Erythroblast (primary cell): ENCODE measurements around the gene TRIM46.

ENCODE experiments used
- DNase-seq, 2 experiments: peaks; one replicate each; lab custom pipeline; 2025; lab: John Stamatoyannopoulos, UW
- GATA1 ChIP-seq: IDR thresholded peaks from 2 replicates; pipeline ENCODE4 v1.6.1; 2011; ENCODE audit warnings: low read depth, mild to moderate bottlenecking, control low read depth, low read length, moderate library complexity
- POLR2A ChIP-seq: IDR thresholded peaks from 2 replicates; pipeline ENCODE4 v1.6.1; 2011; ENCODE audit warnings: mild to moderate bottlenecking, low read length

Gene TRIM46

DNA sequence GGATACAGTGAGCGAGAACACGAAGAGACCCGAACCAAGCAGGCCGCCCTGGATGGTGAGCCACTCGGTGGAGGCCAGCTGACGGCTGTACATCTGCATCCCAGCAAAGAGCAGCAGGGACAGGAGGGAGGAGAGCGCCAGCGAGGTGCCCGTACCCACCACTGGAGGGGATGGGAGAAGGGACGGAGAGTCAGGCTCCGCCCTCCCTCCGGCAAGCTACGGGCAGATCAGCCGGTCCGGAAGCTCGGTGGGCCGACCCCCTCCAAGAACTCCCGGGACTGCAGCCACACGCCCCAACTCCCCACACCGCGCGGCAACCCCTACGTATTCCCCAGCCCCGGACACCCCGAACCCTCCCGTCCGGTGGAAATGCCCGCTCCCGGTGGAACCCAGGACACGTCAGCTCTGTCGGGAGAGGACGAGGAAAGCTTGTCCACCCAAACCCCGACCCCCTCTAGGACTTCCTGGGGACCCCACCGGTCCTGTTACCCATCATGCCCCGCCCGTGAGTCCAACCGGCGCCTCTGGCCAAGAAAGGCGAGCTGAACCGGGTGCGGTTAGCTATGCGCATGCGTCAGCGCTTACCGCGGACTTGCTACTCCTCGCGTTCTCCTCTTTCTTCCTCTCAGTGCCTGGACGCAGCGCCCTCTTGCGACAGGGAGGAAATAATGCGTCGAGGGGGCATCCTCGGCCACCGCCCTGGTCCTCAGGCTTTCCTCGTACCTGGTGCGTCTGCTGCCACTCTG lies 744 bp upstream of the TRIM46 start, which contains the start of gene KRTCAP2:
TSS of gene KRTCAP2 (minus strand) at position 573 of the 746 bp plus-strand sequence. CDS start at position 493, 80 bp downstream.
- TF ChIP-seq POLR2A (peak; percentile 92), GATA1 (no peak)
- DNase-seq = peak; percentile 97 to 98

DNA sequence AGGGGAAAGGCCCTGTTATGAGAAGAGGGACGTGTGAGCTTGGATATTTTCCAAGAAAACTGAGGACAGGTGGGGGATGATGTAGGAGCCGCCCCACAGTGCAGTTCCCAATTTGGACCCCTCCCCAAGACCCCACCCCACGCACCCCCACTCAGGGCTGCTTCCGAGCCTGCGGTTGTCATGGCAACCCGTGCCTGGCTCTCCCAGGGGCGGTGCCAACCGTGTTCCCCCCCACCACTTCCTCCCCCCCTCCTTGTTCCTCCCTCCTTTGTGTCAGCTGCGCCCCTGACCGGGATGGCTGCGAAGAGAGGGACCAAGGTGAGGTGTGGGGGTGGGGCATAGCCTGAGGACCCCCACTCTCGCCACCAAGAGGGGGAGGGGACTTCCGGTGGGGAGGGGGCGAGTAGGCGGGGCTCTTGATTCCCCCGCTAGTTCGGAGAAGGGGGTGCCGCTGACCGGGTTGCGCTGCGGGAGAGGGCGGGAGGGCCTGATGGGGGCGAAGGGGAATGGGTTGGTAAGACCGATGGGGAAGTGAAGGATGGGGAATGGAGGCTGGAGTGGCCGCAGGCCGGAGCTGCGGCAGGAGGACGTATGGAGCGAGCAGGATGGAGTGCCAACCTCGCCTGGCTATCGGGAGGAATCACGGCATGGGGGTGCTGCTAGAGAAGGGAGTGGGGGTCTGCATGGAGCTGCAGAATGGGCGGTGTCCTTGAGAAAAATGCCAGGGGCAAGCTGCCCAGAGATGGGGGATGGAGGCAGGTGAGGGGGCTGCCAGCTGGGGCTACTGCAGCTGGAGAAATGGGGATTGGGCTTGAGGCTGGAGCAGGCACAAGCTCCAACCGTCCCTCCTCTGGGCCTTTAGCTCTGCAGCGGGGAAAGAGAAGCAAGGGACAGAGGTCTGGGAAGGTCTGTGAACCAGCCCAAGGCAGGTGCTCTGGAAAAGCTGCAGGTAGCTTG lies 953 bp downstream of the TRIM46 start:
- TF ChIP-seq POLR2A (no peak), GATA1 (no peak)
- no peak for DNase-seq

- DNase-seq = no peak
- TF ChIP-seq POLR2A (no peak), GATA1 (no peak)
Observed at GRCh38 chr1:155175281-155175926, 1.8 kb downstream of the TRIM46 start.

- peak in 1 of 2 experiments; percentile 31 for DNase-seq
- TF ChIP-seq POLR2A (no peak), GATA1 (no peak)
Observed at GRCh38 chr1:155175927-155176371, 2.3 kb downstream of the TRIM46 start.

DNA sequence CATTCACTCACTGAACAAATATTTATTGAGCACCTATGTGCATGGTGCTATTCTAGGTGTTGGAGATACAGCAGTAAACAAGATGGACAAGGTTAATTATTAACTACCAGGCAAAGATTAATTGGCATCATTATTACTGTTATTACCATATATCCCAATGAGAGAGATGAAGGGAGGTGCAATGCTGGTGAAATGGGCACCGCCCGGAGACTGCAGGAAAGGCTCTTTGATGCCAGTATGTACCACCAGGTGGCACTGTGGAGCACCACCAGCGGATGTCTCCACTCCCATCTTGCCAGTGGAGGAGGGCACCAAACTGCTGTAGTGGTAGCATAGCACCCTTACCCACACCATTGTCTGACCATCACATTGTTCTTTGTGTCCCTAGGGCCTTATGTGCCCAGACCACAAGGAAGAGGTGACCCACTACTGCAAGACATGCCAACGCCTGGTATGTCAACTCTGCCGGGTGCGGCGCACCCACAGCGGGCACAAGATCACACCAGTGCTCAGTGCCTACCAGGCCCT lies 3.0 kb downstream of the TRIM46 start:
- peak; percentile 79 to 91 for DNase-seq
- TF ChIP-seq POLR2A = no peak
- TF ChIP-seq GATA1 = no peak

DNA sequence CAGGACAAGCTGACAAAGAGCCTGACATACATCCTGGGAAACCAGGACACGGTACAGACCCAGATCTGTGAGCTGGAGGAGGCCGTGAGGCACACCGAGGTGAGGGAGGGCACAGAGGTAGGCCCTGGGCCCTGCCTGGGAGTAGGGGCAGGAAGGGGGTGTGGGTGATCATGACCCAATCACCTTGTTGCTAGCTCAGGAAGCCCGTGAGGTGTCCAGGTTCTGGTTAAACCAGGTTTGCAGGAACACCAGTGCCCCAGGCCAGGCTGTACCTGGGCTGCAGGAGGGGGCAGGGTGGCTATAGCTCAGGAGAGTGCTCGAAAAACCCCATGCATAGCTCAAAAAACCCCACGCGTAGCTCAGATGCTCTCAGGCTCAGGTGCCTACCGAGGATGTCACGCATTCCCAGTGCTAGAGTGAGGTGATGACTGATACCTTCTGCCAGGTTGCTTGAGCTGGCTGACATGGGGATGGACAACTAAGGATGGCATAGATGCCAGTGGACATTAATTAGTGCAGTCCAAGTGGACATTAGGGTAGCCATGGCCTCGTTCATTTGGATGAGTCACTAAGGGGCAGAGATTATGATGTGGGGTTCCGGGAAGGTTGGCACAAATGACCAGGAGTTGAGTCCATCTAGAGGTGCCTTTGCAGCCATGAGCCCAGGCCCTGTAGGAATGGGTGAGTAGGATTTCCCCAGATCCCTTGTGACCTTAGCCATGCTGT lies 3.7 kb downstream of the TRIM46 start:
- no peak for DNase-seq

DNA sequence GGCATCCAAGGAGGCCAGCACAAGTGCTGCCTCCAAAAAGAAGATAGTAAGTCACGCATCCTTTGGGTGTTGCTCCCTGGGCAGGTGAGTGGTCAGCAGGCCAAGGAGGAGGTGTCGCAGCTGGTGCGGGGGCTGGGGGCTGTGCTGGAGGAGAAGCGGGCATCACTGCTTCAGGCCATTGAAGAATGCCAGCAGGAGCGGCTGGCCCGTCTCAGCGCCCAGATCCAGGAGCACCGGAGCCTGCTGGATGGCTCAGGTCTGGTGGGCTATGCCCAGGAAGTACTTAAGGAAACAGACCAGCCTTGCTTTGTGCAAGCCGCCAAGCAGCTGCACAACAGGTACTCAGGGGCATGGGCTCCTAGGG lies 4.3 kb downstream of the TRIM46 start:
- DNase-seq = no peak
- TF ChIP-seq POLR2A (no peak), GATA1 (no peak)

More for the DNA sequence above, 3.7 kb downstream of the TRIM46 start:
- TF ChIP-seq POLR2A (no peak), GATA1 (no peak)

- no peak for DNase-seq
- TF ChIP-seq GATA1 (no peak), POLR2A (no peak)
Observed at GRCh38 chr1:155178441-155179111, 4.9 kb downstream of the TRIM46 start.

- DNase-seq = no peak
- no peak for TF ChIP-seq GATA1
- no peak for TF ChIP-seq POLR2A
Observed at GRCh38 chr1:155179112-155180031, 5.7 kb downstream of the TRIM46 start.

GRCh38 chr1:155181371-155182051 lies 7.9 kb downstream of the TRIM46 start:
- DNase-seq = no peak
- TF ChIP-seq GATA1 (no peak), POLR2A (no peak)

DNA sequence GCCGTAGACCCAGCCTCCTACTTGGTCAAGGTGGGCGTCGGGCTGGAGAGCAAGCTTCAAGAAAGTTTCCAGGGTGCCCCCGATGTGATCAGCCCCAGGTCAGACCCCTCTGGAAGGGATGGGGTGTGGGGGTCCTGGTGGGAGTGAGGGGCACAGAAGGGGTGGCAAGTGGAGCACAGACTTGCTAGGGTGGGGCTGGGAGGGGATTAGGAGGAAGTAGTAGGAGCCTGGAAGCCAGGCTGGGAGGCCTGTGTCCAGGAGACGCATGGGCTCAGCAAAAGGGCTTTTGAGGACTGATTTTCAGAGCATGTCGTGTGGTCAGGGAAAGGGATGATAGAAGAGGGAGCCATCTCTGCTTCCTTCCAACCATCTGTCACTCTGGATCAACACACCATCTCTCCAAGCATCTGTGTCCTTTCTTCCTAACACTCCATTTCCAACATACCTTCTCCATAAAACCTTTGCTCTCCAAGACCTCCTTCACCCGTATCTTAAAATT lies 8.5 kb downstream of the TRIM46 start:
- DNase-seq = no peak
- no peak for TF ChIP-seq GATA1
- no peak for TF ChIP-seq POLR2A
